Thyroid gland (tissue), 4 donors: ENCODE data around the gene TMEM258.

Experiments
- POLR2A ChIP-seq, 2 donors: fragments of 450-650 bp; IDR thresholded peaks; one replicate each; pipeline ENCODE4 v1.6.1; 2017; ENCODE audit warnings: antibody characterized with exemption in 2 of 2, mild to moderate bottlenecking in 2 of 2, moderate library complexity in 1 of 2
- TF ChIP-seq, protein P1 (sequence below), 6 experiments: fragments of 200-600 bp in 3 of 6; fragments of 450-650 bp in 3 of 6; sonication (generic) in 3 of 6; IDR thresholded peaks; one replicate each; pipeline ENCODE4 v1.5.1; 2016 to 2019; ENCODE audit warnings: antibody characterized with exemption in 6 of 6, mild to moderate bottlenecking in 2 of 6, inconsistent platforms in 1 of 6, moderate library complexity in 1 of 6

DNA sequence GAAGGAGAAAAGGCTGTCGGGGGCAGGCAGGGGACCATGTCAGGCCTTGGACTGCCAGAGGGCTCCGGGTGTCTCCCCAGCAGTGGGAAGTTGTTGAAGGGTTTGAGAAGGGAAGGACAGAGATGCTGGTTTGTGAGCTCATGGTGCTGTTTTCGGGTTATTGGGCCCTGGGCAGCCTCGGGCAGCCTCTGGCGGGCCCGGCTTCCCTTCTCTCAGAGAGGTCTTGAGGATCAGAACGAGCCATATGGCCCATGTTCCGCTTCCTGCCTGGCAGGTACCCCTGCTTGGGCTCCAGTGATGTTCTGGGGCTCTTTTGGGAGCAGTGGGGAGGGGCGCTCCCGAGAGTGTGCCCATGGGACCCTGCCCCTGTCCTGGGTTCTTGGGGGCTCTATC, 30.2 kb downstream of the TMEM258 start:
- TF ChIP-seq, protein P1, sequence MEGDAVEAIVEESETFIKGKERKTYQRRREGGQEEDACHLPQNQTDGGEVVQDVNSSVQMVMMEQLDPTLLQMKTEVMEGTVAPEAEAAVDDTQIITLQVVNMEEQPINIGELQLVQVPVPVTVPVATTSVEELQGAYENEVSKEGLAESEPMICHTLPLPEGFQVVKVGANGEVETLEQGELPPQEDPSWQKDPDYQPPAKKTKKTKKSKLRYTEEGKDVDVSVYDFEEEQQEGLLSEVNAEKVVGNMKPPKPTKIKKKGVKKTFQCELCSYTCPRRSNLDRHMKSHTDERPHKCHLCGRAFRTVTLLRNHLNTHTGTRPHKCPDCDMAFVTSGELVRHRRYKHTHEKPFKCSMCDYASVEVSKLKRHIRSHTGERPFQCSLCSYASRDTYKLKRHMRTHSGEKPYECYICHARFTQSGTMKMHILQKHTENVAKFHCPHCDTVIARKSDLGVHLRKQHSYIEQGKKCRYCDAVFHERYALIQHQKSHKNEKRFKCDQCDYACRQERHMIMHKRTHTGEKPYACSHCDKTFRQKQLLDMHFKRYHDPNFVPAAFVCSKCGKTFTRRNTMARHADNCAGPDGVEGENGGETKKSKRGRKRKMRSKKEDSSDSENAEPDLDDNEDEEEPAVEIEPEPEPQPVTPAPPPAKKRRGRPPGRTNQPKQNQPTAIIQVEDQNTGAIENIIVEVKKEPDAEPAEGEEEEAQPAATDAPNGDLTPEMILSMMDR (IDR thresholded peaks at IDR 0.05): no peak
- no peak for TF ChIP-seq POLR2A (IDR thresholded peaks at IDR 0.05)
